ENCODE results near the gene ARSJ. TPM values are rescaled to one million over a fixed set of nuclear protein-coding genes. Genes with fewer than 3 reads are reported as not detected.

Gene ARSJ
- total RNA-seq (ENCODE audit: low replicate concordance): 3.5 and 4.9 TPM in 2 replicates
- long read RNA-seq, full-length matches to known transcripts: 15 of 27 reads
- long read RNA-seq, partial matches to known transcripts: 1 of 27 reads
- long read RNA-seq, other reads (novel, unspliced or antisense): 11 of 27 reads

GRCh38 chr4:113979148-113979904 lies at the start of gene ARSJ:
TSS of gene ARSJ (minus strand) at chr4:113979647. CDS start at chr4:113978834, 813 bp downstream.
- Mint-ChIP-seq H3K36me3 (no peaks in the 10 kb centered on the region), H3K4me1 (ENCODE audit: unreplicated experiment) (peaks cover 9% of the 10 kb centered on the region), H3K9me3 (no peaks in the 10 kb centered on the region), H3K27ac (peak within 1 kb of the TSS; percentile 67), H3K27me3 (peaks cover 48% of the 10 kb centered on the region), H3K4me3 (peak within 1 kb of the TSS; percentile 94)
- peak; percentile 74 for DNase-seq (ENCODE audit: extremely low spot score, unreplicated experiment)
- TF ChIP-seq, protein P1, sequence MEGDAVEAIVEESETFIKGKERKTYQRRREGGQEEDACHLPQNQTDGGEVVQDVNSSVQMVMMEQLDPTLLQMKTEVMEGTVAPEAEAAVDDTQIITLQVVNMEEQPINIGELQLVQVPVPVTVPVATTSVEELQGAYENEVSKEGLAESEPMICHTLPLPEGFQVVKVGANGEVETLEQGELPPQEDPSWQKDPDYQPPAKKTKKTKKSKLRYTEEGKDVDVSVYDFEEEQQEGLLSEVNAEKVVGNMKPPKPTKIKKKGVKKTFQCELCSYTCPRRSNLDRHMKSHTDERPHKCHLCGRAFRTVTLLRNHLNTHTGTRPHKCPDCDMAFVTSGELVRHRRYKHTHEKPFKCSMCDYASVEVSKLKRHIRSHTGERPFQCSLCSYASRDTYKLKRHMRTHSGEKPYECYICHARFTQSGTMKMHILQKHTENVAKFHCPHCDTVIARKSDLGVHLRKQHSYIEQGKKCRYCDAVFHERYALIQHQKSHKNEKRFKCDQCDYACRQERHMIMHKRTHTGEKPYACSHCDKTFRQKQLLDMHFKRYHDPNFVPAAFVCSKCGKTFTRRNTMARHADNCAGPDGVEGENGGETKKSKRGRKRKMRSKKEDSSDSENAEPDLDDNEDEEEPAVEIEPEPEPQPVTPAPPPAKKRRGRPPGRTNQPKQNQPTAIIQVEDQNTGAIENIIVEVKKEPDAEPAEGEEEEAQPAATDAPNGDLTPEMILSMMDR (conservative IDR thresholded peaks at IDR 0.05): peak; percentile 27

GRCh38 chr4:114028071-114028470 lies 48.6 kb upstream of the ARSJ start:
- H3K4me1 Mint-ChIP-seq (ENCODE audit: unreplicated experiment): no peaks in the 10 kb centered on the region
- no peak overlapping the region for H3K27ac Mint-ChIP-seq
- TF ChIP-seq, protein P1 (conservative IDR thresholded peaks at IDR 0.05): no peak
- H3K36me3 Mint-ChIP-seq: no peaks in the 10 kb centered on the region
- no peak for DNase-seq (ENCODE audit: extremely low spot score, unreplicated experiment)
- no peak overlapping the region for H3K4me3 Mint-ChIP-seq
- no peaks in the 10 kb centered on the region for H3K27me3 Mint-ChIP-seq
- H3K9me3 Mint-ChIP-seq: no peaks in the 10 kb centered on the region

- DNase-seq (ENCODE audit: extremely low spot score, unreplicated experiment): no peak
- no peak overlapping the region for H3K4me3 Mint-ChIP-seq
- no peaks in the 10 kb centered on the region for H3K9me3 Mint-ChIP-seq
- H3K4me1 Mint-ChIP-seq (ENCODE audit: unreplicated experiment): no peaks in the 10 kb centered on the region
- no peaks in the 10 kb centered on the region for H3K36me3 Mint-ChIP-seq
- H3K27me3 Mint-ChIP-seq: no peaks in the 10 kb centered on the region
- TF ChIP-seq, protein P1 (conservative IDR thresholded peaks at IDR 0.05): no peak
- no peak overlapping the region for H3K27ac Mint-ChIP-seq
These were observed 48.1 kb upstream of the ARSJ start for GRCh38 chr4:114027596-114027995.

DNA sequence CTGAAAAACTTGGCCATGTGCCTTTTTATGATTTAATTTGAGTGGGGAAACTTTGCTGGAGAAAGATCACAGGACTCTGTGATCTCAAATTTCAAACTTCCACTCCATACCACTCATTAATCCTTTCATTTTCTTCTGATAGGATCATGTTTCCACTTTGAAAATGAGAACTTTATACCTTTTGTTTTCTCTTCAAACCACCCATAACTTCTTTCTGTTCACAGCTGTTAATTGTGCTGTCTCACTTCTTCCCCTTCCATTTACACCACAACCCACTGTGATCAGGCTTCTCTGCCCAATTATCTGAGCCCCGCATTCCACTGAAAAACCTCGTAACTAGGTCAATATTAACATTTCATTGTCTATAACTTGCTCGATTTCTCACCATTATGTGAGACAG lies 47.0 kb upstream of the ARSJ start:
- Mint-ChIP-seq H3K36me3 (no peaks in the 10 kb centered on the region), H3K4me1 (ENCODE audit: unreplicated experiment) (no peaks in the 10 kb centered on the region), H3K27me3 (no peaks in the 10 kb centered on the region), H3K4me3 (no peak overlapping the region), H3K9me3 (no peaks in the 10 kb centered on the region), H3K27ac (no peak overlapping the region)
- TF ChIP-seq, protein P1 (conservative IDR thresholded peaks at IDR 0.05): no peak
- no peak for DNase-seq (ENCODE audit: extremely low spot score, unreplicated experiment)

DNA sequence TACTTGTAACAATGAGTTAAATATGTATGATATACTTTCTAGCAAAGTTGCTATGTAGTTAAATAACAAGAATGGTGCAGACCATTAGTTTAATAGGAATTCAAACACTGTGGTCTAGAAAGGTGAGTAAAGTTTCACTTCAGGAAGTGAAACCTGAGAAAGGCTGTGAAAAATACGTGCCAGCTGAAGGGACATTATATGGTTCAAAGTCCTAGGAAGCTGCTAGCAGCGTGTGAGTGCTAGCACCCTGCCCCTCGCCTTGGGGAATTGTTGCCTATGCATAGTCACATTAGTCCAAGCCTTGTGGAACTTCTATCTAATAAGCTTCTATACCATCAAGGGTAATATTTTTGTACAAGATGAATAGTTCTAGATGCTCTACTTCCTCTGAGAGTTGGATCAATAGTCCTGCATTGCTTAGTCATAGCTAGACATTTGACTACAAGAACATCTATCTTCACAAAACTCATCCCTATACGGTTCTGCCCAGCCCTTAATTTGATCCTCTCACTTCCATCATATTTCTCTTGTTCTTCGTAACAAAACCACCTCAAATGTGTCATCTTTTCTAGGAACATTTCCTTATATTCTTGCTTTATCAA lies 45.8 kb upstream of the ARSJ start:
- H3K4me3 Mint-ChIP-seq: no peak overlapping the region
- no peaks in the 10 kb centered on the region for H3K9me3 Mint-ChIP-seq
- no peak overlapping the region for H3K27ac Mint-ChIP-seq
- H3K4me1 Mint-ChIP-seq (ENCODE audit: unreplicated experiment): no peaks in the 10 kb centered on the region
- TF ChIP-seq, protein P1 (conservative IDR thresholded peaks at IDR 0.05): no peak
- H3K27me3 Mint-ChIP-seq: no peaks in the 10 kb centered on the region
- H3K36me3 Mint-ChIP-seq: no peaks in the 10 kb centered on the region
- no peak for DNase-seq (ENCODE audit: extremely low spot score, unreplicated experiment)
